HL-60/S4 treated with retinoic acid at 250 ng/mL for 4 days and 3 days (cell line): Measurements from ENCODE around the gene SEMA5B.

Experiments used
- in situ Hi-C: fragments of 300-500 bp; cut with MboI; formaldehyde crosslinking; loops from 2 replicates; pipeline ENCODE4 v1.7.0; 2022; ENCODE audit warnings: low sequenced_read_pairs

SEMA5B gene

DNA sequence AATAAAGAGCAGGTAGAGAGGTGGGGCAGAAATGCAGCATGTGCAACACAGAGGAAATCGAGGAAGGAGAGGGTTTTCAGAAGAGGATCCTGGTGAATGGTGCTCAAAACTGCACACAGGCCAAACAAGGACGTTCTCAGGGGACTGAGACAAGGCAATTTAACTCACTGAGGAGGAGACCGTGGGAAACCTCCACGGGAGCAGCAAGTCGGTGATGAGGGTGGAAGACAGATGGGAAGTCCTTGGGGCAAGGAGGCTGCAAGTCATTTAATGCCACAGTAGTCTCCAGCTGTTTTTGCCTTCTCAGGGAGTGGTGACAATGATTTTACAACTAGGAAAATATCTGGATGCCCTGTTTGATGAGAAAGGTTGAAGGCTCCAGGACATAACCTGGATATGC, 27.8 kb upstream of the SEMA5B start:
- in situ Hi-C loops, result no loop called here

DNA sequence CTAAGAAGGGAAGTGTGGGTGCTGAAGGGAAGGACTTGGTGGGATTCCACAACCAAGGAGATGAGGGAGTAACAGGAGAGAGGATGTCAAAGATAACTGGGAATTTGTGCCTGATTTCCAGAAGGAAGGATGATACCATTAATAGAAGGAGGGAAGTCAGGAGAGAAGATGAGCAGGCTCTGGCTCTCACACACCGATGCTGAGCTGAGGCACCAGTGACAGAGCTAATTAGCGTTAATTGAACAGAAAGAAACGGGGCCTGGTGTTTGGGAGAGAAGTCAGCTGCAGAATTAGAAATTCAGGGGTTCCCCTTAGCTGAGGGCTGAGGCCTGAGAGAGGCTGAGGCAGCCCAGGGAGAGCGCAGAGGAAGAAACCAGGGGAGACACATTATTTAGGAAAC, 27.4 kb upstream of the SEMA5B start:
- in situ Hi-C loops, result no loop called here

DNA sequence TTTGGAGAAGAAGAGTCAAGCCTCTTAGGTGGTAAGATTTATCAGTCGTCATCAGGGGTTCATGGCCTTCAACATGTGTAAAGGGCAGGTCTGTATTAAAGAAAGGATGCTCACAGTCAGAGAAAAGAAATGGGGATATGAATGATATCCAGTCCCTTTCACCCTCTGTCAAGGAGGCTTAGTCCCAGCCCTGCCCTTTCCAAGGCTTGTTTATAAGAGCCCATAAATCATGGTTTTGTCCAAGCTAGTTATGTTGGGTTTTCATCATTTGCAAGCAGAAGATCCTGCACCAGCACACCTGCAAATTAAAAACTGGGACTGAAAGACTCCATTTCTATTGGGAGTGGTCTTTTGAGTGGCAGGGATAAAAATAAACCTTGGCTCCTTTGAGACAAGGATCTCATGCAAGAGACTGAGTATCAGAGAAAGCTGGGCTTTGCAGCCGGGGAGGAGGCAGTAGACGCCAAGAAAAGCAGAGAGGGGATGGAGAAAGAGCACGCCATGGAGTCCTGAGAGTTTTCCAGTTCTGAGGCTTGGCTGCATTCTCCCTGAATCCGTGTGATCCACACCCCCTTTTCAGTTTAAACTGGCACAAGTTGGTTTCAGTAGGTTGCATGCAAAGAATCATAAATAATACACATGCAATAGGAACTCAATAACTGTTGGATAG, 26.7 kb upstream of the SEMA5B start:
- in situ Hi-C loops, result no loop called here

DNA sequence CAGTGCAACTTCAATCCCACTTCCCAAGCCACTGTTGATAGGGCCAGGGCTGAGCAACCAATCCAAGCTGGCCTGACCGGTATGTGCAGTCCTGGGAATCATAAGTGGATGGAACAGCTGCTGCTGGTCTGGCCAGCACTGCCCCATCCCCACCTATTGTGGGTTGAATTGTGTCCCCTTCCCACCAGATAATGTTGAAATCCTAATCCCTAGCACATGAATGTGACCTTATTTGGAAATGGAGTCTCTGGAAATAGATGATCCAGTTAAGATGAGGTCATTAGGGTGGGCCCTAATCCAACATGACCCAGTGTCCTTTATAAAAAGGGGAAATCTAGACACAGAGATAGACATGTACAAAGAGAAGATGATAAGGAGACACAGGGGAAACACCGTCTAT, 25.5 kb upstream of the SEMA5B start:
- in situ Hi-C loops, result no loop called here

DNA sequence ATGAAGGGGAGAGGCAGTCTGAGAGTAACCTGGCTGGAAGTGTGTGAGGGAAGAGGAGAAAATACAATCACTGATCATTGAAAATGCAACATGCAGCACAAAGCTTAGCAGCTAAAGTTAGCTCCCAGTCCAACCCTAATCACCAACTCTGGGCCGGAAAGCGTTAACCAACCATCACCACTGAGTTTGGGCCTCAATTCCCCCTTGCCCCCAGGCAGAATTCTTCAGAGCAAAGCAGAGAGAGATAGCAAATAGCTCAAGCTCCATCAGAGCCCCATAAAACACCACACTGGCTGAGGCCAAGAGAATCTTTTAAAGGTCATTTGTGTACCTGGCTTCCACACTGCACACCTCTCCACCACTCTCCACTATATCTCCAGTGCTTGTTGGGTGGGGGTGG, 23.1 kb upstream of the SEMA5B start:
- in situ Hi-C loops, result no loop called here

DNA sequence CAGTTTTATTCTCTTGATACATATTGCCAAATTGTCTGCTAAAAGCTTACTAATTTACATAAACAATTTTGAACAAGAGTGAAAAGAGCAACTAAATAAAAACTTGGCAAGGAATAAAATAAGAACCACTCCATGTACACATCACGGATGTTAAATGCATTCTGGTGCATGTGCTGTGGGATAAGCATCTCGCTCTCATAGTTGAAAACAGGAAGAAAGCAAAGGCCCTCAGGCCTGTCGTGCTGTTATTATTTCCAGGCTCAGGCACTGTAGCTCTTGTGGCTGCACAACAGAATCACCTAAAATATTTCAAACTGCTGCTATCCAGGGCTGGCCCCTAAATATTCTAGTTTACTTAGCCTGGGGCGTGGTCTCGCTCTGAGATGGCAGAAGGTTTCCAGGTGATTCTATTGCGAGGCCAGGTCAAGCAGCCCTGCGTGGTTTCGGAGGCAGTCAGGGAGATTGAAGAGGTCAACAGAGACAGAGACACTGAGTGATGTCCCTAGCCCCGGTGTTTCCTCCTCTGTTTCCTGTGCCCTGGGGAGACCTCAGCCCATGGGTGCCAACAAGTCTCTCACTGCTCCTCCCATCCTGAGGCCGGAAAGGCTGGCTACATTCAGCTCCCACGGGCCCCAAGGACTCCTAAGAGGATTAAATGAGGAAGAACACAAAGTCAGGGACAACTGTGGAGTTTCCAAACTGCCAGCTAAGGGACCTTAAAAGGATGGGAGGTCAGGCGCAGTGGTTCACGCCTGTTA, 21.1 kb upstream of the SEMA5B start:
- in situ Hi-C loops, result no loop called here

DNA sequence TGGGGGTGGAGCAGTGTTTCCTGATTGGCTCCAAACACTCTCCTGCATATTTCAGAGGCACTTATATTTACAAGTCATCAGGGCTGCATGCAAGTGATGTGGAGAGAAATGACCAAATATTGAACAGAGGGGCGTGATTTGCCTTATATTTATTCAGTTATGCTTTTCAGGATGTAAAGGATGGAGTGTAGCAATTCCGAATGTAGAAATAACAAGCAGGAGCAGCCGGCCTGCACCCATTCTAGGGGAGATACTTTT, 19.4 kb upstream of the SEMA5B start:
- in situ Hi-C loops, result no loop called here

DNA sequence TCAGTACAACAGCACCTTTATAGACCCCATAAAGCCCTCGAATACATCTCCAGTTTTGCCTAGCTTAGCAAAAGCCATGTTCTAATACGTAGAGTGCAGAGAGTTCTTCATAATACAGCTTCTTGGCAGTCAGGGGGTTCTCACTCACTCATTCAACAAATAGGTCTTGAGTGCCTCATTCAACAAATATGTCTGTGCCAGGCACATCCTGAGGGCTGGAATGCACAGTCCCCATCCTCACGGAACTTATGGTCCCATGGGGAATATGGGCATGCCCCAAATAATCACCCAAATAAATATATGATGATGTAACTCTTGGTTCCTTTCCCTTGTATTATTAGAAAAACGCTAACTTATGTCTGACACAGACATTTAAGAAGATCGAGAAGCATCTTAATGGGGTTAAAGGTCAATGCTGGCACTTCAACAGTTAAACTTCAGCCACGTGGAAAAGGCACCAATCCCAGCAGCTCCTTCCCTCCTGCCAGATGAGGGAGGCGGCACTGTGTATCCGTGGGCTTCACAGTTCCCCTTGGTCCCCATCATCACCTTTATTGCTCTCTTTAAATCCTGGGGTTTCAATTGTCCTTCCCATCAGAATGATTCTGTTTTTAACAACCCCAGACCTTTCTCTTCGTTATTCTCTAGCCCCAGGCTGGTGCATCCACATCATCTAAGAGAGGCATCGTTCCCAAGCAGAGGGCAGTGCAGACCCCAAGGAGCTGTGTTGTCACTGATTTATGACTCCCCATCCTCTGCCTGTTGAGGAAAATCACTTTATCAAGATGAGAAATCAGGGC, 18.9 kb upstream of the SEMA5B start:
- in situ Hi-C loops, result no loop called here

DNA sequence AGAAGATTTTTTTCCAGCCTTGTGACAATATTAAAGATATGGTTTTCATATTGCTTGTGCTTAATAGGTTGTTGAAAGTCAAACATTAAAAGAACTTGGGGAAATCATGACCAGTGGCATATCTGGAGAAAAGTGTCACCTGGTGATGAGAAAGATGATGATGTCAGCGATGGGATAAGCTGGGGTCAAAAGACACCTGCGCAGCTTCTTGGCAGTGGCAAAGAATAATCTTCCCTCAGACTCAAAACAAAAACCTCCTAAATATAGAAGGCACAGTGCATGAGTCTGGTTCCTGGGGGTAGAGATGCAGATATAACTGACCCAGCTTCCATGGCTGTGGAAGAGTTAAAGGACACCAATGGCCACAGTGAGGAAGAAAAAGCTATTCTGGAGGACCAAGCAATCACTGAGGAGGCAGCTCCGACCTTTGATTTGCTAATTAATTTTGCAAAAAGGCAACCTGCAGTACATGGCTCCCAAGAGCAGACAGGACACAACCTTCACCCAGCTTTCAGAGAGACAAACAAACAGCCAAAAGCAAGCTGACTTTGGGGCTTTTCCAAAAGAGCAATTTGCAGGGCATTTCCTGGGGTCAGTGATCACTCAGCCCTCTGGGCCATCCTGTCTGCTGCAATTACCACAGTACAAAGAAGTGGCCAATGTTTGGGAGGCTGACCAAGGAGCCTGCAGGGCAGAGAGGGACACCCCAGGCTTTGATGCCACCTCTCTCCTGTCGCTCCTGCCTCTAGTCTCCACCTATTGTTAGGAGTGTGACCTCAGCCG, 17.6 kb upstream of the SEMA5B start:
- in situ Hi-C loops, result no loop called here

DNA sequence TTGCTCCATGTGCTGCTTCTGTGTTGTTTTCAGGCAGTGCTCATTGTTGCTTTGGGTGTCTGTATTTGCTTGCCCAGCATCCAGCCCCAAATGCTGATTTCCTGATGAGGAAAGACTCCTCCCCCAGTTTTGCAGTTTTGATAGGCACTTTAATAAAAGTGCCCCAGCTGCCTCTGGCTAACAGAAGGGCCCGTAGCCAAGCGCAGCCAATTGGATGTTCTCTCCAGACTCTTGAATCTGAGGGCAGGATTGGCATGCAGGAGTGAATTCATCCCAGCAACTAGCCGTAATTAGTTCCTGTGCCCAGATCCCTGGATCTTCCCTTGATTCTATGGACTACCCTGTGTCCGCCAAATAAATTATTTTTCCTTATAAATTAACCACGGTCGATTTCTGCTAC, 14.8 kb upstream of the SEMA5B start:
- in situ Hi-C loops, result no loop called here

DNA sequence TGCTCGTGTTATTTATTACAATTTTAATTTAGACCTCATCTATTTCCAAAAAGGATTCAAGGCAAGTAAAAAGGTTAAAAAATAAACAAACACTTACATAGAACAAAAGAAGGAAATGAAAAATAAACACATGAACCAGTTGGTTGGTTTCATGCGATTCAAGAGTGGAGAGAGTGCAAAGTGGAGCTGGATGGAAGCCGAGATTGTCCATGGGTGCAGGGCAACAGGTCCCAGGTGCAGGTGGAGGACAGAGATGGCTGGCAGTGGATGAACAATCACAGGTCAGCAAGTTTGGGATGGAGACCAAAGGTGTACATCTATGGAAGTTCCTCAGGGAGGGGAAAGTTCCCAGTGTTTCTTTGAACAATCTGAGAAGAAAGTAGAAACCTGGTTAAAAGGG, 11.6 kb upstream of the SEMA5B start:
- in situ Hi-C loops, result no loop called here

DNA sequence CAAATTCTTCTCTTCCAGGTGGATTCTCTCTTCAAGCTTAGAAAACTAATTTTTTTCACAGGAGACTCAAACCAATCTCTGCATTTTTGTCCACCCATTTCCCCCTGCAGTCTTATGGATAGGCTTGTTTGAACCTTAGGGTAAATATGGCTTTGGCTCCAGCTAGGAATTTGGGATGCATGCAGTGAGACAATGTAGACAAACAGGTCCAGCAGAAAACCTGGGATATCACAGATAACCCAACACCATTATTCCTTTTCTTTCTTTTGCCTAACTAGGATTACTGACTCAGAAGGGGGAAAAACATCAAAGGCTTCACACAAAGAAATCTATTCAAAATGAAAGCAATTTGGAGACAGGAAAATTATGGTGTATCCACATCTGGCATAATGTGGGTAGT, 11.2 kb upstream of the SEMA5B start:
- in situ Hi-C loops, result no loop called here

DNA sequence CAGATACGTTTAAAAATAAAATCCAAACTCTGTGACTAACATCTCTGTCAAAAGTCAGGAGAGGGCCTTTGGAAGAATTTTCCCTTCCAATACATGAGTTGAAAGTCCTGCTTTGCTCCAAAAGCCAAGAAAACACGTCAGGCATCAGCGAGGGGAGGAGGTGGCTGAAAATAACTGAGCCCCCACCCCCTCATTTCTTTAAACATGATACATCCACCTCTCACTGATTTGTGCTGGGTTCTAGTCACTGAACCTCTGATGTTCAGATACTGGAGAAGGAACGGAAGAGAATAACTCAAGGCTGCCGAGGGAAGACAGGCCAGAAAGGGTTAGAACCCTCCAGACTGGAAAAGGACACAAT, 9.4 kb upstream of the SEMA5B start:
- in situ Hi-C loops, result no loop called here

DNA sequence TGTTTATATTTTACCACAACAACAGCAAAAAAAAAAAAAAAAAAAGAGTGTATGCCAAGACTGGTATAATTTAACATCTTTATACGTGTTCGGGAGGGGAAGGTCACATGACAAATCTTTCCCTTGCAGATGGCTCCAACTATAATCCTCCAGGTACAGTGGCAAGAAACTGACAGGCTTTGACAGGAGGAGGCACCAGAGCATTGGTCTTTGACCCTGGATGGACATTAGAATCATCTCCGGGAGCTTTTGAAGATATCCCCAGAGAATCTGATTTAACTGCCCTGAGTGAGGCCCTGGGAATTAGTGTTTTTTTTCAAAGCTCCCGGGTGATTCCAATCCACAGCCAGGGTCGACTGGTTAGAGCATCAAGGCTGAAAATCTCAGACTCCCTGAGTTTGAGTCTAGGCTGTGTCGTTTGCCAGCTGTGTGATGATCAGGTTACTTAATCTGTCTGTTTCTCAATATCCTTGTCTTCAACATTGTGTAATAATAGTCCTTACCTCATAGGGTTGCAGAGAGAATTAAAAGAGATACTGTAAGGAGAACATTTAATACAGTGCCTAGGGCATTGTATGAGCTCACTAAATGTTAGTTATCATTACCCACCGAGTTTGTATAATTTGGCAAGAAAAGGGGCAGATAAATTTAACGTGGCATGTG, 8.9 kb upstream of the SEMA5B start:
- in situ Hi-C loops, result no loop called here

DNA sequence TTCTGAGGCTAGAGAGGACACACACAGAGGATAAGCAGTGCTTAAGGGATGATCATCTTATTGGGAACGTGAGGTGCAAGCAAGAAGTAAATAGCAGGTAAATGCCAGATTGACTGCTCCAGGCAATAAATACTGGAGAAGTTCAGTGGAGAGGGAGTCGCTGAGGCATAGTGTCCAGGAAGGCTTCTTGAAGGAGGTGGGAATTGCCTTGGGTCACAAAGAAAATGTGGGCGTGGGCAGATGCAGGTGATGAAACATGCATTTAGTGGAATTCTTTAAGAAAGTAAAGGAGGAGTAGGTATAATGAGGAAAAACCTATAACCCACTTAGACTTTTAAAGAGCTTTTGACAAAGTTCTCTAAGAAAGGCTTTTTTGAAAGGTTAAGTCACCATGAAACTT, 7.4 kb upstream of the SEMA5B start:
- in situ Hi-C loops, result no loop called here

DNA sequence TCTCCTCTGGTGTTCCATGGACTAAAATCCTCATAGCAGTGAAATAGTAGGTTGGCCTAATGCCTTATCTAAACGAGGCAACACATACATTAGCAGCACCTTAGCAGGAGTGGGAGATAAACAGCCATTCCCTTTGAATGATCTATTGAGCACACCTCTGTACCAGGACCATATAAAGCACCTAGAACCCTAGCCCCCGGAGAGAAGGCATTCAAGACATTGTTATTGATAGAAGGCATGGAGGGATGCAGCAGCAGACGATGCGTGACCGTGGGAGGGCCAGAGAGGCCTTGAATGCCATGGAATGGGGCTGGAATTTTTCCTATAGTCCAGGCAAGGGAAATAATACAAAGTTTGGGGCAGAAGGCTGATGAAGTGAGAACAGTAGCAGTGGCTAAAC, 6.6 kb upstream of the SEMA5B start:
- in situ Hi-C loops, result no loop called here

DNA sequence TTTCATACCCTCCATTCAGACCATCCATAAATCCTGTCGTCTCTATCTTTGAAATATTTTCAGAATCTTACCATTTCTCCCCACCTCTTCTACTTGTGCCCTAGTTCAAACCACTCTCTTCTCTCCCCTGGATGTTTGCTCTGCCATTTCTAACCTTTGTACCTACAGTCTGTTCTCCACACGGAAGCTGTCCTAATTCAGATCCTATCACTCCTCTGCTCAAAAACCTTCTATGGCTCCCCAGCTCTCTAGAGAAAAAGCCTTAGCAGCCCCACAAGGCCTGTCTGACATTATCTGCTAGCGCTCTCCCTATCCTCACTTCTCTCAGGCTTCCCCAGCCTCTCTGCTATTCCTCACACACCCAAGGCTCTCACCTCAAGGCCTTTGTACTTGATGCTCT, 4.5 kb upstream of the SEMA5B start:
- in situ Hi-C loops, result no loop called here

DNA sequence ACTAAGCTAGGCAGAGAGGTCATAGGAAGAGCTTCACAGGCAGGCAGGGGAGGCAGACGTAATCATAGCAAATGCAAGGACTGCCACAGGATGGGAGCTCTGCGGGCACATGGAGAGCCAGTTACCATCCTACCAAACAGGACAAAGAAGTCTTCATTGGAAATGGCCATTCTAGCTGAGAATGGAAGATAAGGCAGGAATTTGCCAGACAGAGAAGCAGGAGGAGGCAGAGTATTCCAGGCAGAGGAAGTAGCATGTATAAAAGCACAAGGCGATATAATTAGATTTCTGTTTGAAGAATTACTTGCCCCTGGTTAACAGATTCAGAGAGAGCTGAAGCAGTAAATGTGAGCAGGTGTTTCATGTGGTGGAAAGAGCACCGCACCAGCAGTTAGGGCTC, 3.5 kb upstream of the SEMA5B start:
- in situ Hi-C loops, result no loop called here

DNA sequence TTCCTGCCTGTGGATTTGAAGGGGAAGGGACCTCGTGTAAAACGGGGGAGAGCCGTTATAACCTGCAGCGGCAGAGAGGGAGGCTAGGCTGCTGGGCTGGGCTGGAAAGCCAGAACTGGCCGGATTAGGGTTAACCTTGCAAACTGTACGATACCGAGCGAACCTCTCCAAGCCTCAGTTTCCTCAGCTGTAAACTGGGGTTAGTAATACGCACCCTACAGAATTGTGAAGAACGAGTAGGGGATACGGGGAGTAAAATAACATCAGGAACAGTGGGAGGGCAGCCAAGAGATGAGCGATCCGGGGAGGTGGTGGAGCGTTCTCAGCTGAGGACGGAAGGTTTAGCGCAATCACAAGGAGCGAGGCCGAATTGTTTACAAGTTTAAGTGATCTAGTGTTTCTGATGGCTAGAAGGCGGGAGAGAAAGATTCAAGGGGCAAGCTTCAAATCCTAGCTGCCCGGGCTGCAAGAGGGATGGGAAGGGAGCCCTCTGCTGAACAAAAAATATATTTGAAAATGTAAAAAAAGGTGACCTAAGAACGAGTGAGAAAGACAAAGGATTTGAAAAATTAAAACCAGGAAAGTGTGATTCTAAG, 768 bp upstream of the SEMA5B start:
- in situ Hi-C loops, result no loop called here

DNA sequence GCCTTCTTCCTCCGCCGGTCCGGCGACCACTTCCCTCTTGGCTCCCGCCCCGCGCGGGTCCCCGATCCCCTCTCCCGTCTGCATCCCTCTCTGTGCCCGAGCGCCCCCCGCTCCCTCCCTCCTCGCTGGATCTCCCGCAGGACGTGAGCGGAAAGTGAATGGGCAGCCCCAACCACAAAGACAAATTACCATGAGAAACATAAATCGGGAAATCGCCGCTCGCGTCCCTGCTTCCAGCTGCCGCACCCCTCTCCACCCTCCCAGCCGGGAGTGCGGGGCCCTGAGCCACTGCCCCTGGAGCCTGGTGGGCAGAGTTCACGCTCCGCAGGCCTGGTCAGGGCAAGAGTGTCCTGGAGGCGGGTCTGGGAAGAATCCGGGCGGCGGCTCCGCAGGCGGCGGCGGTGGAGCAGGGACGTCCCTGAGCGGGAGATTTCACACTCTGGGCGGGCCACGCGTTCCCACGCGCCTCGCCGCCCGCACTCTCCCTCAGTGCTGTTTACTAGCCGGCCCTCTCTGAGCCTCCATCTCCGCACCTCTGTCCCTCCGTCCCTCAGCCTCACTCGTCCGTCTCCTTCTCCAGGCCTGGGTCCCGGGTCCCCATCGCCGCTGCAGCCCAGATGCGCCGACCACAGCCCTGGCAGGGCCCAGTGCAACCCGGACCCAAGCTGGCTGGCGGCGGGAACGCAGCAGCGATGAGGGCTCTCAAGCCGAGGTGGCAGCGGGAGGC, 835 bp downstream of the SEMA5B start:
- in situ Hi-C loops, result no loop called here
